Naive thymus-derived CD4-positive, alpha-beta T cell (primary cell): ENCODE measurements around the gene CAD. TPM values are rescaled to one million over a fixed set of nuclear protein-coding genes. Genes with fewer than 3 reads are reported as not detected.

ENCODE experiments used
- ATAC-seq: fragments of 150-1000 bp; cut with Tn5 transposase; 2 replicates; pipeline ENCODE4 v1.10.0; 2021; ENCODE audit warnings: mild to moderate bottlenecking, moderate library complexity
- CTCF ChIA-PET: fragments of 350-600 bp; sonication (Branson Sonifier 250); formaldehyde crosslinking; loops from one replicate; lab custom pipeline; 2021; ENCODE audit warnings: antibody characterized with exemption; lab: Charles Lee
- POLR2A ChIA-PET: fragments of 350-600 bp; sonication (Branson Sonifier 250); formaldehyde crosslinking; loops from one replicate; lab custom pipeline; 2021; ENCODE audit warnings: antibody characterized with exemption, inconsistent platforms; lab: Charles Lee
- DNase-seq, 9 donors: peaks; one replicate each; pipeline versions ENCODE4 v3.0.0 to v3.0.0-alpha.2; 2020 to 2022; ENCODE audit warnings: mixed read lengths in 1 of 9
- H3K27ac ChIP-seq: one replicate; pipeline ENCODE4 v1.7.0; 2013; ENCODE audit warnings: mild to moderate bottlenecking, low read depth, low read length, moderate library complexity
- H3K27me3 ChIP-seq, 2 donors: one replicate each; pipeline ENCODE4 v1.7.0; 2013; ENCODE audit warnings: low read length in 2 of 2, mild to moderate bottlenecking in 2 of 2, moderate library complexity in 2 of 2; ENCODE audit not compliant: control insufficient read depth in 2 of 2, insufficient read depth in 2 of 2
- H3K36me3 ChIP-seq, 3 experiments: 1 replicate in 2 of 3; 2 replicates in 1 of 3; pipeline ENCODE4 v1.7.0; 2013; ENCODE audit warnings: low read length in 3 of 3, mild to moderate bottlenecking in 3 of 3, moderate library complexity in 1 of 3; ENCODE audit not compliant: insufficient read depth in 3 of 3, control insufficient read depth in 2 of 3
- H3K4me1 ChIP-seq, 2 donors: one replicate each; pipeline ENCODE4 v1.7.0; 2013; ENCODE audit warnings: low read length in 2 of 2, mild to moderate bottlenecking in 2 of 2, moderate library complexity in 1 of 2; ENCODE audit not compliant: control insufficient read depth in 2 of 2, insufficient read depth in 2 of 2
- H3K4me3 ChIP-seq: 2 replicates; pipeline ENCODE4 v1.7.0; 2013; ENCODE audit warnings: mild to moderate bottlenecking, low read length
- H3K9me3 ChIP-seq, 3 experiments: 1 replicate in 2 of 3; 2 replicates in 1 of 3; pipeline ENCODE4 v1.7.0; 2013; ENCODE audit warnings: low read length in 3 of 3; ENCODE audit not compliant: control insufficient read depth in 2 of 3
- H3K27ac Mint-ChIP-seq, 9 donors: one replicate each; pipeline ENCODE4 v1.8.0; 2020 to 2022; ENCODE audit warnings: mixed read lengths in 9 of 9, mild to moderate bottlenecking in 8 of 9, moderate library complexity in 5 of 9, inconsistent platforms in 2 of 9
- H3K27me3 Mint-ChIP-seq, 5 donors: one replicate each; pipeline ENCODE4 v1.8.0; 2021 to 2022; ENCODE audit warnings: mixed read lengths in 5 of 5, mild to moderate bottlenecking in 1 of 5
- H3K36me3 Mint-ChIP-seq, 5 donors: one replicate each; pipeline ENCODE4 v1.8.0; 2020 to 2022; ENCODE audit warnings: mixed read lengths in 5 of 5, mild to moderate bottlenecking in 3 of 5, inconsistent platforms in 1 of 5
- H3K4me1 Mint-ChIP-seq, 7 donors: one replicate each; pipeline ENCODE4 v1.8.0; 2020 to 2022; ENCODE audit warnings: mixed read lengths in 7 of 7, mild to moderate bottlenecking in 3 of 7, inconsistent platforms in 1 of 7
- H3K4me3 Mint-ChIP-seq, 10 donors: one replicate each; pipeline ENCODE4 v1.8.0; 2020 to 2022; ENCODE audit warnings: mild to moderate bottlenecking in 10 of 10, mixed read lengths in 10 of 10, moderate library complexity in 6 of 10, inconsistent platforms in 2 of 10
- H3K9me3 Mint-ChIP-seq, 11 donors: one replicate each; pipeline ENCODE4 v1.8.0; 2020 to 2022; ENCODE audit warnings: mixed read lengths in 11 of 11, mild to moderate bottlenecking in 4 of 11, inconsistent platforms in 1 of 11, moderate library complexity in 1 of 11
- intact Hi-C, 2 donors: fragments of 100-400 bp; cut with micrococcal nuclease; formaldehyde crosslinking; loops; one replicate each; pipeline ENCODE4 v1.15.1; 2023
- polyA plus RNA-seq, 2 donors: library from polyadenylated mRNA; unstranded; fragments of 300-500 nt; fragmentation: Illumina TruSeq; gene quantifications; one replicate each; pipeline ENCODE4 v1.2.3, GENCODE V29; 2021
- total RNA-seq, 6 experiments: library from RNA in 5 of 6; stranded (reverse) in 5 of 6; gene quantifications; 1 replicate in 5 of 6; 2 replicates in 1 of 6; pipeline ENCODE4 v1.2.3 and lab custom pipeline; 2021 to 2026

CAD gene
- total and polyA plus RNA-seq, 7 experiments from 2014 or later, result 19.6 to 65.7 (median 35.7) TPM

DNA sequence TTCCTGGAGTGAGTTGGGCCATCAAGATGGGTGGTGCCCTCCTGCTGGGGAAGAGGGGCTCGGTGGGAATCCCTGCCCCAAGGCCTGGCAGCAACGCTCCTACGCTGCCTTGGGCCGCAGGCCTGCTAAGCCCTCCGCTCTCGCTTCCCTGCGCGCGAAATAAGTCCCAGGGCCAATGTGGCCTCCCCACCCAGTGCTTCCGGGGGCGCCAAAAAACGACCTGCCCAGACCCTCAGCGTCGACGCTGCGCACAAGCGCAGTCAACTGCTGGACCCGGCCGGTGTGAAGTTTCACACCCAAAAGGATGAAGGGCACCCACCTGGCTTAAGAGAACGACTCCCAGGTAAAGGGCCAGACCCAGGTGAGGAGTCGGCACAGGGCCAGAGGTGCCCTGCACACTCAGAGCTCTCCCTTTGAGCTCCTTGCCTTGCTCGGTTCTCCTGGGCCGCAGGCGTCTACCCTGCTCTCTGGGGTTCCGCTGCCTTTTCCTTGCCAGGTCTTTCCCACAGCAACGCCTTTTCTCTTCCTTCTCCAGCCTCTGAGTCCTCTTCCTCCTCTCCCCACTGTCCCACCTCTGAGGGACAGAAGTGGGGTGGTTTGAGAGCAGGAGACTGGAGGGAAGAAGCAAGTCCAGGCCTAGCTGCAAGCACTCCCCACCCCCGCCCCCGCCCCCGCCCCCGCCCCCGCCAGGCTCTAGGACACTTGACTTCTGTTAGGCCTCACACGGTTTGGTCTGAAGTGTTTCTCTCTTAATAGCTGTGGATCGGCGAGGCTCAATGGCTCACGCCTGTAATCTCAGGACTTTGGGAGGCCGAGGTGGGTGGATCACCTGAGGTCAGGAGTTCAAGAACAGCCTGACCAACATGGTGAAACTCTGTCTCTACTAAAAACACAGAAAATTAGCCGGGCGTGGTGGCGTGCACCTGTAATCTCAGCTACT is 58.3 kb downstream of the CAD start, which contains the start of gene DNAJC5G:
DNAJC5G (plus strand) TSS at position 223 of the 940 bp plus-strand sequence. CDS start 1,296 bp downstream, outside the sequence.
- peak within 1 kb of the TSS in 1 of 9 donors; percentile 38 for H3K27ac Mint-ChIP-seq
- H3K4me1 Mint-ChIP-seq, result peaks cover 0 to 9% (median 4%) of the 10 kb centered on the region in 7 donors
- POLR2A ChIA-PET, result interaction anchor here (0.6 kb wide), 1 partner anchor 22 kb away, joined by 3 read pairs; no protein-coding TSS in a partner anchor

DNA sequence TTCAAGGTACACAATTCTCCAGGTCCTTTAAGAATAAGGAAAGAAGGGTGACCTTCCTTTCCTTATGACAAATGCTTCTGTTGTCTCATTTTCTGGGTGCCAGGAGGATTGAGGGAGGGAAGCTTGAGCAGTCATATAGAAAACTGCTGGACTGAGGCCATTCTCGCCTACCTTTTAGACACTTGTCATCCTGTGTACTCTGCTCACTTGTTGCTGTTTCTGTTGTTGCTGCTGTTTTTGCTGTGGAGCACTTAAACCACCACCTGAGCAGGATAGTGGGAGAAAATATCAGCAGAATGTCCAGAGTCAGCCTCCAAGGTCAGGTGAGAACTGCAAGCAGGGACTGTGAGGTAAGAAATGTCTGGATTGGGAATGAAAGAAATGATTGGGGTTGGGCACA is 60.8 kb downstream of the CAD start:
- Histone ChIP-seq H3K36me3 (no peaks in the 10 kb centered on the region), H3K27me3 (no peaks in the 10 kb centered on the region), H3K4me3 (no peak overlapping the region), H3K27ac (no peak overlapping the region), H3K9me3 (no peaks in the 10 kb centered on the region), H3K4me1 (no peaks in the 10 kb centered on the region)
- Mint-ChIP-seq H3K27ac (no peak overlapping the region), H3K36me3 (no peaks in the 10 kb centered on the region), H3K27me3 (peaks cover 16 to 46% (median 26%) of the 10 kb centered on the region in 5 donors), H3K4me3 (no peak overlapping the region), H3K4me1 (peaks cover 0 to 8% (median 4%) of the 10 kb centered on the region in 7 donors), H3K9me3 (no peaks in the 10 kb centered on the region)
- CTCF ChIA-PET, result interaction anchor here (0.6 to 2.5 kb wide), 3 partner anchors 22 to 266 kb away, joined by 4 to 18 read pairs (median 5); no protein-coding TSS in a partner anchor
- POLR2A ChIA-PET, result no interaction called here
- ATAC-seq (no peak), DNase-seq (no peak)
- intact Hi-C loops, result no loop called here

More for the DNA sequence above, 58.3 kb downstream of the CAD start, which contains the start of gene DNAJC5G:
- CTCF ChIA-PET, result interaction anchor here (0.6 to 1.2 kb wide), 4 partner anchors 9 to 43 kb away, joined by 3 read pairs; no protein-coding TSS in a partner anchor
- no peaks in the 10 kb centered on the region for H3K27me3 ChIP-seq
- H3K4me1 ChIP-seq, result no peaks in the 10 kb centered on the region
- Mint-ChIP-seq H3K36me3 (no peaks in the 10 kb centered on the region), H3K9me3 (no peaks in the 10 kb centered on the region), H3K4me3 (no peak within 1 kb of the TSS), H3K27me3 (peaks cover 4 to 31% (median 10%) of the 10 kb centered on the region in 5 donors)
- H3K36me3 ChIP-seq, result no peaks in the 10 kb centered on the region
- DNase-seq (no peak), ATAC-seq (no peak)
- no peak within 1 kb of the TSS for H3K4me3 ChIP-seq
- no peaks in the 10 kb centered on the region for H3K9me3 ChIP-seq
- intact Hi-C loops, result no loop called here
- H3K27ac ChIP-seq, result no peak within 1 kb of the TSS

DNA sequence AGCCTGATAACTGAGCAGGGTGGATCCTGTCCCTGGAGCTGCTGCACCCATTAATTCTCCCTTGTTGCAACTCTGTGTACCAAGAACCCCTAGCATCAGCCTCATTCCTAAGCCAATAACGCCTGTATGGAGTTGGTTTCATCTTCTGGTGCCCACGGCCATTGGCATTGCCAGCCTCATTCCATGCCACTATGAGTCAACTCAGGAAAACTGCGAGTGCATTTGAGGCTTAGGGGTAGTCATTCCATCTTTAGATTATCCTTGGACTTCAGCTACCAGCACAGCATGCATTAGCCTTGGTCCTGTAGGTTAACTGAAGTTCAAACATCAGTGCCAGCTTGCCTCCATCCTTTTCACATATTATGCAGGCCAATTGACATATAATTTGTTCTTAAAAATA is 63.7 kb downstream of the CAD start:
- Histone ChIP-seq H3K4me3 (no peak overlapping the region), H3K27me3 (no peaks in the 10 kb centered on the region), H3K36me3 (no peaks in the 10 kb centered on the region), H3K9me3 (no peaks in the 10 kb centered on the region), H3K4me1 (no peaks in the 10 kb centered on the region), H3K27ac (no peak overlapping the region)
- no peaks in the 10 kb centered on the region for H3K36me3 Mint-ChIP-seq
- H3K4me3 Mint-ChIP-seq, result no peak overlapping the region
- no peak overlapping the region for H3K27ac Mint-ChIP-seq
- no peaks in the 10 kb centered on the region for H3K9me3 Mint-ChIP-seq
- no peak for ATAC-seq
- H3K27me3 Mint-ChIP-seq, result peaks cover 12 to 39% (median 26%) of the 10 kb centered on the region in 5 donors
- POLR2A ChIA-PET, result no interaction called here
- no peak for DNase-seq
- H3K4me1 Mint-ChIP-seq, result peaks cover 0 to 7% (median 4%) of the 10 kb centered on the region in 7 donors
- CTCF ChIA-PET, result interaction anchor here (0.7 to 3.4 kb wide), 5 partner anchors 180 to 321 kb away, joined by 3 to 31 read pairs (median 10); no protein-coding TSS in a partner anchor
- intact Hi-C loops, result loop anchor here (1.0 to 2.0 kb wide), 9 partner anchors 16 to 435 kb away; partner anchors contain the start of gene KHK (in 1 of the 2)

DNA sequence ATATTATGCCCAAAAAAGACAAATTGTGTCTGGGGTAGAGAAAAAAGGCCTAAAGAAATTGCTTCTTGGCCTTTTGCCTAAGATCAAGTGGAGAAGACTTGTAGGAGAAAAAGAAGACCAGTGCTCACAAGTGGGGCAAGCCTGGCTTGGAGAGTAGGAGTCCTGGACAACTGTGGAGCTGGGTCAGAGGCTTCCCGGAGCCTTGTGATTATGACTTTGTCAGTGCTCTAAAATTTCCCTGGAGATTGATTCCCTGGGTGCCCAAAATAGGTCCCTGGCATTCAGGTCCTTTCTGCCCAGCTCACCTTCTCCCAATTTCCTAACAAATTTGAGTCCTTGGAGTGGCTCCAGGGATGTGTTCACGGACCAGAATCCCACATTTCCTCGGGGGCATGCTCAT is 64.3 kb downstream of the CAD start:
- POLR2A ChIA-PET, result no interaction called here
- H3K4me3 ChIP-seq, result no peak overlapping the region

DNA sequence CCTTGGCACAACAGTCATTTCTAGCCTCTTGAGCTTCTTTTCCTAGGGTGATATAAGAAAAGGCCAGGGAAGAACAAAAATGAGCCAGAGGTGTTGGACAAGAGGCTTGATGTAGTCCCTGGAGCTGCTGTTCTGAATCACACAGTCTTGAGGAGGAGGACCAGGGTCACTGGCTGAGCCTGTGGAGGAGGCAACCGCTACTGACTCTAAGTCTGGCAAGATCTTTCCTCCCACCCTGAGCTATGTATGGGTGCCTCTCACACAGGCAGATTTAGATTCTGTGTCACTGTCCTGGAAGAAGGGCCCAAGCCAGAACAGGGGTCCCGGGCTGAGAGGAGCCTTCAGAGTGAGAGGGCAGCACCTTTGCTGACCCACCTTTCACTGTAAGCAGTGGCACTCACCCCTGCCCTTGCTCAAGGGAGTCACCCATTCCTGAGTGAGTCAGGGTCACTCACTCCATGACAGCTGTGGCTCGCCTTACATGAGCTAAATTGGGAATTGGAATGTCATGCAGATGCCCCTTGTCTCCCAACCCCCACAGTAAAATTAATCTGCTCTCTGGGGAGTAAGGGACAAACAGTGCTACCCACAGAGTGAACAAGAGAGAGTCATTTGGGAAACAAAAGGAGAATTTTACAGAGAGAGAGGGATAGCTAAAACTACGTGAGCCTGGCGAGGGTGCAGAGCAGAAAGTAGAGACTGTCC is 64.8 kb downstream of the CAD start, which contains the start of gene TRIM54:
TRIM54 (plus strand) TSS at position 575 of the 705 bp plus-strand sequence. CDS start 303 bp downstream, outside the sequence.
- Histone ChIP-seq H3K4me1 (no peaks in the 10 kb centered on the region), H3K9me3 (no peaks in the 10 kb centered on the region), H3K27me3 (no peaks in the 10 kb centered on the region), H3K4me3 (no peak within 1 kb of the TSS), H3K27ac (no peak within 1 kb of the TSS), H3K36me3 (no peaks in the 10 kb centered on the region)
- ChIA-PET CTCF (interaction anchor here (1.1 to 3.4 kb wide), 5 partner anchors 17 to 320 kb away, joined by 4 to 31 read pairs (median 6); no protein-coding TSS in a partner anchor), POLR2A (interaction anchor here (1.1 kb wide), 1 partner anchor 18 kb away, joined by 3 read pairs; no protein-coding TSS in a partner anchor)
- no peak for DNase-seq
- H3K4me1 Mint-ChIP-seq, result peaks cover 0 to 5% (median 4%) of the 10 kb centered on the region in 7 donors
- ATAC-seq, result no peak
- no peaks in the 10 kb centered on the region for H3K9me3 Mint-ChIP-seq
- peak within 1 kb of the TSS in 1 of 10 donors; percentile 35 for H3K4me3 Mint-ChIP-seq
- no peak within 1 kb of the TSS for H3K27ac Mint-ChIP-seq
- peaks cover 12 to 44% (median 26%) of the 10 kb centered on the region in 5 donors for H3K27me3 Mint-ChIP-seq
- intact Hi-C loops, result loop anchor here in 1 of 2 donors (2.0 kb wide), 1 partner anchor 17 kb away; no protein-coding TSS in a partner anchor
- H3K36me3 Mint-ChIP-seq, result no peaks in the 10 kb centered on the region

More for the DNA sequence above, 64.3 kb downstream of the CAD start:
- Histone ChIP-seq H3K9me3 (no peaks in the 10 kb centered on the region), H3K36me3 (no peaks in the 10 kb centered on the region), H3K27ac (no peak overlapping the region), H3K4me1 (no peaks in the 10 kb centered on the region), H3K27me3 (no peaks in the 10 kb centered on the region)
- H3K36me3 Mint-ChIP-seq, result no peaks in the 10 kb centered on the region
- H3K9me3 Mint-ChIP-seq, result no peaks in the 10 kb centered on the region
- CTCF ChIA-PET, result interaction anchor here (1.5 to 3.4 kb wide), 5 partner anchors 21 to 322 kb away, joined by 4 to 31 read pairs (median 10); no protein-coding TSS in a partner anchor
- H3K4me3 Mint-ChIP-seq, result no peak overlapping the region
- DNase-seq (no peak), ATAC-seq (no peak)
- peaks cover 0 to 6% (median 4%) of the 10 kb centered on the region in 7 donors for H3K4me1 Mint-ChIP-seq
- peaks cover 12 to 42% (median 26%) of the 10 kb centered on the region in 5 donors for H3K27me3 Mint-ChIP-seq
- H3K27ac Mint-ChIP-seq, result no peak overlapping the region
- intact Hi-C loops, result loop anchor here in 1 of 2 donors (2.0 kb wide), 1 partner anchor 17 kb away; no protein-coding TSS in a partner anchor
